Measurements from ENCODE around the gene ZNF212. TPM values are rescaled to one million over a fixed set of nuclear protein-coding genes. Genes with fewer than 3 reads are reported as not detected.
"Not testable (repeated sequence)": the region's sequence is repeated elsewhere in the genome, so short reads cannot be mapped to it uniquely, and the experiment has no call there.

ZNF212 gene
- total RNA-seq, 4 donors from 2014 or later = 8.4 to 12.6 (median 10.5) TPM

- 93 to 95% methylated on average over 19 of the region's 19 CpGs for WGBS, 2 donors
- no peaks in the 10 kb centered on the region for H3K4me1 ChIP-seq
- DNase-seq (ENCODE audit: low spot score in 2 of 2) = no peak
- H3K4me3 ChIP-seq = no peak overlapping the region
- TF ChIP-seq CTCF (IDR thresholded peaks at IDR 0.05) (no peak), POLR2A (IDR thresholded peaks at IDR 0.05) (no peak), EP300 (IDR thresholded peaks at IDR 0.05) (no peak)
- no peak overlapping the region for H3K27ac ChIP-seq
- peaks cover 0 to 64% (median 13%) of the 10 kb centered on the region in 3 donors for H3K36me3 ChIP-seq
- H3K9me3 ChIP-seq = peaks cover 0 to 7% (median 0%) of the 10 kb centered on the region in 4 donors
- no peaks in the 10 kb centered on the region for H3K27me3 ChIP-seq
Observed at GRCh38 chr7:149225106-149225505, 14.3 kb upstream of the ZNF212 start.

GRCh38 chr7:149225656-149226055, 13.8 kb upstream of the ZNF212 start:
- no peak for TF ChIP-seq EP300 (IDR thresholded peaks at IDR 0.05)
- no peak for TF ChIP-seq CTCF (IDR thresholded peaks at IDR 0.05)
- TF ChIP-seq POLR2A (IDR thresholded peaks at IDR 0.05) = no peak
- peaks cover 0 to 7% (median 0%) of the 10 kb centered on the region in 4 donors for H3K9me3 ChIP-seq
- no peak for DNase-seq (ENCODE audit: low spot score in 2 of 2)
- 87 to 94% methylated on average over 19 to 22 of the region's 22 CpGs for WGBS, 2 donors
- H3K36me3 ChIP-seq = peaks cover 0 to 58% (median 13%) of the 10 kb centered on the region in 3 donors
- H3K27ac ChIP-seq = no peak overlapping the region
- no peaks in the 10 kb centered on the region for H3K4me1 ChIP-seq
- no peak overlapping the region for H3K4me3 ChIP-seq
- H3K27me3 ChIP-seq = no peaks in the 10 kb centered on the region

- WGBS, 2 donors = 89 to 91% methylated on average over 17 of the region's 17 CpGs
- not testable (repeated sequence) for H3K27me3 ChIP-seq; DNase-seq (ENCODE audit: low spot score in 2 of 2); H3K4me1 ChIP-seq; H3K9me3 ChIP-seq; H3K4me3 ChIP-seq; H3K27ac ChIP-seq
- peaks cover 0 to 51% (median 13%) of the 10 kb centered on the region in 3 donors for H3K36me3 ChIP-seq
Observed at GRCh38 chr7:149226366-149226765, 13.1 kb upstream of the ZNF212 start.

- no peak for DNase-seq (ENCODE audit: low spot score in 2 of 2)
- no peak for TF ChIP-seq CTCF (IDR thresholded peaks at IDR 0.05)
- no peak for TF ChIP-seq POLR2A (IDR thresholded peaks at IDR 0.05)
- no peak for TF ChIP-seq EP300 (IDR thresholded peaks at IDR 0.05)
- Histone ChIP-seq H3K27ac (no peak overlapping the region), H3K36me3 (peaks cover 0 to 45% (median 13%) of the 10 kb centered on the region in 3 donors), H3K27me3 (no peaks in the 10 kb centered on the region), H3K9me3 (peaks cover 0 to 7% (median 0%) of the 10 kb centered on the region in 4 donors), H3K4me3 (no peak overlapping the region), H3K4me1 (no peaks in the 10 kb centered on the region)
- WGBS, 2 donors = 66 to 70% methylated on average over 6 of the region's 6 CpGs
Observed at GRCh38 chr7:149226840-149227494, 12.5 kb upstream of the ZNF212 start.

GRCh38 chr7:149228831-149229471, 10.5 kb upstream of the ZNF212 start:
- 60 to 62% methylated on average over 7 of the region's 7 CpGs for WGBS, 2 donors
- Histone ChIP-seq H3K4me1 (no peaks in the 10 kb centered on the region), H3K9me3 (peaks cover 0 to 7% (median 0%) of the 10 kb centered on the region in 4 donors), H3K36me3 (peaks cover 0 to 25% (median 13%) of the 10 kb centered on the region in 3 donors), H3K27me3 (no peaks in the 10 kb centered on the region), H3K4me3 (no peak overlapping the region), H3K27ac (no peak overlapping the region)
- DNase-seq (ENCODE audit: low spot score in 2 of 2) = no peak
- TF ChIP-seq CTCF (IDR thresholded peaks at IDR 0.05) (no peak), EP300 (IDR thresholded peaks at IDR 0.05) (no peak), POLR2A (IDR thresholded peaks at IDR 0.05) (no peak)

Measured in tibial nerve (tissue), 4 donors.